Transverse colon (tissue), 4 donors: ENCODE measurements around the gene LILRB4. TPM values are rescaled to one million over a fixed set of nuclear protein-coding genes. Genes with fewer than 3 reads are reported as not detected.

Experiments used
- DNase-seq: peaks from one replicate; pipeline ENCODE4 v3.0.0-alpha.2; 2019
- H3K27ac ChIP-seq, 4 donors: fragments of 200-600 bp; sonication (generic); 2 replicates each; pipeline ENCODE4 v1.5.1; 2016 to 2018; ENCODE audit warnings: inconsistent platforms in 4 of 4
- H3K27me3 ChIP-seq: fragments of 200-600 bp; sonication (generic); 2 replicates; pipeline ENCODE4 v1.5.1; 2017; ENCODE audit warnings: inconsistent platforms
- H3K36me3 ChIP-seq, 4 donors: fragments of 200-600 bp; sonication (generic); 2 replicates each; pipeline ENCODE4 v1.5.1; 2017 to 2019; ENCODE audit warnings: inconsistent platforms in 4 of 4
- H3K4me1 ChIP-seq, 4 donors: fragments of 200-600 bp; sonication (generic); 2 replicates each; pipeline ENCODE4 v1.5.1; 2017 to 2020; ENCODE audit warnings: inconsistent platforms in 4 of 4
- H3K4me3 ChIP-seq, 4 donors: fragments of 200-600 bp; sonication (generic); 1 replicate in 1 of 4; 2 replicates in 3 of 4; pipeline versions ENCODE4 v1.5.1 to v1.6.1; 2017 to 2019; ENCODE audit warnings: inconsistent platforms in 4 of 4
- H3K9me3 ChIP-seq, 2 donors: fragments of 200-600 bp; sonication (generic); 2 replicates each; pipeline ENCODE4 v1.5.1; 2017 to 2019; ENCODE audit warnings: inconsistent platforms in 2 of 2
- CTCF ChIP-seq, 5 experiments: fragments of 200-600 bp in 3 of 5; fragments of 450-650 bp in 2 of 5; sonication (generic) in 3 of 5; IDR thresholded peaks; 1 replicate in 2 of 5; 2 replicates in 3 of 5; pipeline ENCODE4 v1.5.1; 2016 to 2017; ENCODE audit warnings: antibody characterized with exemption in 5 of 5, inconsistent platforms in 3 of 5, mild to moderate bottlenecking in 2 of 5, moderate library complexity in 1 of 5
- EP300 ChIP-seq: sonication (generic); formaldehyde crosslinking; IDR thresholded peaks from one replicate; pipeline ENCODE4 v1.6.1; 2017; ENCODE audit warnings: antibody characterized with exemption, low read depth
- POLR2A ChIP-seq: fragments of 450-650 bp; IDR thresholded peaks from one replicate; pipeline ENCODE4 v1.6.1; 2016; ENCODE audit warnings: antibody characterized with exemption, mild to moderate bottlenecking, moderate library complexity
- POLR2AphosphoS5 ChIP-seq, 3 donors: sonication (generic); formaldehyde crosslinking; IDR thresholded peaks; one replicate each; pipeline ENCODE4 v1.6.1; 2016; ENCODE audit warnings: antibody characterized with exemption in 3 of 3
- WGBS, 2 donors: methylation state at CpG; one replicate each; pipeline ENCODE4 v1.1.5; 2018; ENCODE audit warnings: low coverage in 1 of 2; 5-methylcytosine and 5-hydroxymethylcytosine counted together
- in situ Hi-C, 4 donors: fragments of 200-750 bp; cut with MboI; loops; one replicate each; pipeline versions ENCODE4 v1.15.0 to v1.15.1; 2017; ENCODE audit warnings: low sequenced_read_pairs in 3 of 4, low pct_ligation_motif_present in 1 of 4, low pct_unique_long_range_greater_than_20kb in 1 of 4
- intact Hi-C: fragments of 100-400 bp; cut with DNase I; formaldehyde crosslinking; loops from one replicate; pipeline ENCODE4 v1.15.1; 2023; ENCODE audit warnings: low total_unique reads
- total RNA-seq, 4 donors: library from RNA; depleted of rRNA; stranded (reverse); fragments of >200 nt; gene quantifications; one replicate each; pipeline ENCODE4 v1.1.0, GENCODE V29; 2016

LILRB4 gene
- total RNA-seq, 4 donors from 2014 or later: 1.8 to 47.1 (median 4.0) TPM; not detected in 1

- Histone ChIP-seq H3K36me3 (no peaks in the 10 kb centered on the region), H3K4me3 (no peak overlapping the region), H3K27ac (no peak overlapping the region), H3K9me3 (no peaks in the 10 kb centered on the region), H3K4me1 (no peaks in the 10 kb centered on the region), H3K27me3 (peaks cover 6% of the 10 kb centered on the region)
- no peak for DNase-seq
- in situ Hi-C loops (no loop called here), intact Hi-C loops (no loop called here)
- TF ChIP-seq CTCF (IDR thresholded peaks at IDR 0.05): no peak
- no peak for TF ChIP-seq POLR2AphosphoS5 (IDR thresholded peaks at IDR 0.05)
- TF ChIP-seq EP300: no peak
- TF ChIP-seq POLR2A: no peak
- 67 to 80% methylated on average over 1 to 6 of the region's 6 CpGs for WGBS, 2 donors
Measured at GRCh38 chr19:54665530-54665929, 2.7 kb downstream of the LILRB4 start.

- intact Hi-C loops: no loop called here
- H3K4me1 ChIP-seq: no peaks in the 10 kb centered on the region
- H3K27ac ChIP-seq: no peak overlapping the region
- H3K4me3 ChIP-seq: no peak overlapping the region
- no peak for DNase-seq
- 92% methylated on average over 12 of the region's 12 CpGs; no CpG with 5 or more reads in 1 of the 2 donors for WGBS, 2 donors
- no peak for TF ChIP-seq CTCF (IDR thresholded peaks at IDR 0.05)
- TF ChIP-seq EP300: no peak
- no peak for TF ChIP-seq POLR2A
- TF ChIP-seq POLR2AphosphoS5 (IDR thresholded peaks at IDR 0.05): no peak
- H3K9me3 ChIP-seq: no peaks in the 10 kb centered on the region
- in situ Hi-C loops: no loop called here
- H3K27me3 ChIP-seq: peaks cover 6% of the 10 kb centered on the region
- no peaks in the 10 kb centered on the region for H3K36me3 ChIP-seq
Measured at GRCh38 chr19:54667217-54667616, 4.4 kb downstream of the LILRB4 start.

- no peak for TF ChIP-seq CTCF (IDR thresholded peaks at IDR 0.05)
- TF ChIP-seq POLR2AphosphoS5 (IDR thresholded peaks at IDR 0.05): no peak
- intact Hi-C loops: no loop called here
- no peak for DNase-seq
- Histone ChIP-seq H3K36me3 (no peaks in the 10 kb centered on the region), H3K9me3 (no peaks in the 10 kb centered on the region), H3K27ac (no peak overlapping the region), H3K27me3 (peaks cover 6% of the 10 kb centered on the region), H3K4me3 (no peak overlapping the region), H3K4me1 (no peaks in the 10 kb centered on the region)
- WGBS, 2 donors: 48 to 56% methylated on average over 1 of the region's 1 CpG
- in situ Hi-C loops: no loop called here
Measured at GRCh38 chr19:54668353-54668752, 5.6 kb downstream of the LILRB4 start.

GRCh38 chr19:54670576-54671357, 8.0 kb downstream of the LILRB4 start:
- 43% methylated on average over 3 of the region's 3 CpGs; no CpG with 5 or more reads in 1 of the 2 donors for WGBS, 2 donors
- intact Hi-C loops: no loop called here
- Histone ChIP-seq H3K27me3 (no peaks in the 10 kb centered on the region), H3K9me3 (no peaks in the 10 kb centered on the region), H3K4me1 (no peaks in the 10 kb centered on the region), H3K27ac (no peak overlapping the region), H3K36me3 (no peaks in the 10 kb centered on the region), H3K4me3 (no peak overlapping the region)
- no peak for DNase-seq
- no peak for TF ChIP-seq EP300
- no peak for TF ChIP-seq CTCF (IDR thresholded peaks at IDR 0.05)
- no peak for TF ChIP-seq POLR2A
- TF ChIP-seq POLR2AphosphoS5 (IDR thresholded peaks at IDR 0.05): no peak
- in situ Hi-C loops: loop anchor here in 2 of 4 donors (10.0 kb wide), 1 partner anchor 186 kb away; no protein-coding TSS in a partner anchor
